GM15510 (cell line): Measurements from ENCODE around the gene DHRSX.

Source experiments
- POLR2A ChIP-seq: IDR thresholded peaks from 3 replicates; pipeline ENCODE4 v1.6.1; 2011; ENCODE audit warnings: borderline replicate concordance; ENCODE audit not compliant: insufficient read length; ENCODE audit errors: extremely low read depth

DHRSX gene

GRCh38 chrX:2487366-2487765, 13.4 kb downstream of the DHRSX start:
- no peak for TF ChIP-seq POLR2A

- no peak for TF ChIP-seq POLR2A
Observed at GRCh38 chrX:2486476-2487133, 14.2 kb downstream of the DHRSX start.

- no peak for TF ChIP-seq POLR2A
Observed at GRCh38 chrX:2485789-2486345, 14.9 kb downstream of the DHRSX start.

GRCh38 chrX:2484721-2485648, 15.8 kb downstream of the DHRSX start:
- TF ChIP-seq POLR2A, result no peak

- no peak for TF ChIP-seq POLR2A
Observed at GRCh38 chrX:2484256-2484655, 16.5 kb downstream of the DHRSX start.

GRCh38 chrX:2483398-2484060, 17.2 kb downstream of the DHRSX start:
- no peak for TF ChIP-seq POLR2A

GRCh38 chrX:2479420-2479780, 21.4 kb downstream of the DHRSX start:
- no peak for TF ChIP-seq POLR2A

GRCh38 chrX:2478546-2479419, 22.0 kb downstream of the DHRSX start:
- TF ChIP-seq POLR2A, result no peak

- TF ChIP-seq POLR2A, result no peak
Observed at GRCh38 chrX:2474963-2475726, 25.6 kb downstream of the DHRSX start.

GRCh38 chrX:2474280-2474962, 26.4 kb downstream of the DHRSX start:
- no peak for TF ChIP-seq POLR2A

- no peak for TF ChIP-seq POLR2A
Observed at GRCh38 chrX:2471641-2472040, 29.1 kb downstream of the DHRSX start.

GRCh38 chrX:2469196-2469685, 31.5 kb downstream of the DHRSX start:
- TF ChIP-seq POLR2A, result no peak
